H1 (cell line): ENCODE measurements around the gene AQP2. TPM values are rescaled to one million over a fixed set of nuclear protein-coding genes. Genes with fewer than 3 reads are reported as not detected.

Experiments
- CTCF ChIA-PET: fragments of 300-600 bp; sonication (Branson Sonifier 250); formaldehyde crosslinking; loops from one replicate; lab custom pipeline; 2021; ENCODE audit not compliant: partially characterized antibody; lab: Charles Lee
- POLR2A ChIA-PET: fragments of 300-600 bp; sonication (Branson Sonifier 250); formaldehyde crosslinking; loops from one replicate; lab custom pipeline; 2021; ENCODE audit warnings: inconsistent platforms; ENCODE audit not compliant: partially characterized antibody; lab: Charles Lee
- DNase-seq, 2 experiments: peaks; one replicate each; pipeline versions ENCODE4 v3.0.0 to v3.0.0-alpha.2; 2010 to 2022; ENCODE audit warnings: low spot score in 2 of 2, low read depth in 1 of 2, mixed read lengths in 1 of 2
- FAIRE-seq: peaks from 2 replicates; lab custom pipeline; 2011; peaks lifted over from hg19 to GRCh38; lab: Jason Lieb, UNC
- H2AFZ ChIP-seq: 2 replicates; pipeline ENCODE4 v1.8.1; 2012; ENCODE audit warnings: low read length, inconsistent platforms
- H2AK5ac ChIP-seq: 2 replicates; pipeline ENCODE4 v1.6.1; 2013; ENCODE audit warnings: low read depth, low read length
- H2BK120ac ChIP-seq: replicated peaks from 2 replicates; pipeline ENCODE3; 2013; ENCODE audit warnings: low read depth, low read length, inconsistent platforms
- H2BK12ac ChIP-seq: 2 replicates; pipeline ENCODE4 v1.6.1; 2013; ENCODE audit warnings: low read depth, low read length
- H2BK15ac ChIP-seq: 2 replicates; pipeline ENCODE4 v1.6.1; 2013; ENCODE audit warnings: low read length
- H2BK20ac ChIP-seq: 2 replicates; pipeline ENCODE4 v1.6.1; 2013; ENCODE audit warnings: low read length
- H2BK5ac ChIP-seq: 2 replicates; pipeline ENCODE4 v1.6.1; 2013; ENCODE audit warnings: low read depth, low read length
- H3K14ac ChIP-seq: 2 replicates; pipeline ENCODE4 v1.6.1; 2013; ENCODE audit warnings: inconsistent platforms; ENCODE audit not compliant: insufficient read length
- H3K18ac ChIP-seq: 2 replicates; pipeline ENCODE4 v1.6.1; 2013; ENCODE audit warnings: low read length; ENCODE audit errors: extremely low read depth
- H3K23ac ChIP-seq: 2 replicates; pipeline ENCODE4 v1.6.1; 2013; ENCODE audit warnings: inconsistent platforms; ENCODE audit not compliant: insufficient read length
- H3K23me2 ChIP-seq: 2 replicates; pipeline ENCODE4 v1.6.1; 2013; ENCODE audit warnings: low read depth, low read length
- H3K27ac ChIP-seq: 2 replicates; pipeline ENCODE4 v1.6.1; 2011; ENCODE audit warnings: low read depth, low read length, inconsistent platforms
- H3K27me3 ChIP-seq, 4 experiments: replicated peaks in 1 of 4; 1 replicate in 1 of 4; 2 replicates in 3 of 4; pipeline versions ENCODE4 v1.6.1 to v1.8.1; 2011 to 2013; ENCODE audit warnings: low read length in 3 of 4, mild to moderate bottlenecking in 3 of 4, inconsistent platforms in 2 of 4, mixed read lengths in 2 of 4, moderate library complexity in 1 of 4; ENCODE audit not compliant: control insufficient read depth in 3 of 4, insufficient read depth in 3 of 4; ENCODE audit errors: extremely low read depth in 1 of 4
- H3K36me3 ChIP-seq, 4 experiments: 2 replicates each; pipeline versions ENCODE4 v1.6.1 to v1.8.1; 2011 to 2013; ENCODE audit warnings: mild to moderate bottlenecking in 4 of 4, low read length in 3 of 4, moderate library complexity in 2 of 4, control low read depth in 1 of 4, inconsistent platforms in 1 of 4; ENCODE audit not compliant: insufficient read depth in 4 of 4, control insufficient read depth in 2 of 4
- H3K4ac ChIP-seq: replicated peaks from 2 replicates; pipeline ENCODE3; 2013; ENCODE audit warnings: low read length, low read depth, mixed read lengths, inconsistent platforms; ENCODE audit not compliant: insufficient read length
- H3K4me1 ChIP-seq, 4 experiments: replicated peaks in 1 of 4; 1 replicate in 1 of 4; 2 replicates in 3 of 4; pipeline versions ENCODE4 v1.6.1 to v1.8.1; 2011 to 2013; ENCODE audit warnings: low read length in 3 of 4, inconsistent platforms in 2 of 4, mixed read lengths in 1 of 4; ENCODE audit not compliant: insufficient read depth in 4 of 4, control insufficient read depth in 3 of 4
- H3K4me2 ChIP-seq, 2 experiments: 2 replicates each; pipeline versions ENCODE4 v1.6.1 to v1.8.1; 2011 to 2013; ENCODE audit warnings: low read depth in 2 of 2, low read length in 2 of 2, control low read depth in 1 of 2, inconsistent platforms in 1 of 2, mild to moderate bottlenecking in 1 of 2; ENCODE audit not compliant: insufficient read depth in 1 of 2
- H3K4me3 ChIP-seq, 4 experiments: fragments of 200-600, 300-600 bp in 1 of 4; sonication (generic), shearing (Covaris generic), sonication (Bioruptor Twin) in 1 of 4; 2 replicates each; pipeline versions ENCODE4 v1.5.1 to v1.8.1; 2011 to 2016; ENCODE audit warnings: low read length in 4 of 4, low read depth in 3 of 4, control low read depth in 2 of 4, inconsistent platforms in 2 of 4, mild to moderate bottlenecking in 2 of 4, mixed read lengths in 1 of 4, moderate library complexity in 1 of 4; ENCODE audit not compliant: insufficient read depth in 2 of 4; ENCODE audit errors: extremely low read depth in 1 of 4
- H3K56ac ChIP-seq: replicated peaks from 2 replicates; pipeline ENCODE3; 2013; ENCODE audit warnings: low read depth, mild to moderate bottlenecking, mixed read lengths, low read length, inconsistent platforms; ENCODE audit not compliant: insufficient read length
- H3K79me1 ChIP-seq: 2 replicates; pipeline ENCODE4 v1.6.1; 2013; ENCODE audit warnings: low read depth, low read length, control low read depth
- H3K79me2 ChIP-seq, 2 experiments: 2 replicates each; pipeline versions ENCODE4 v1.6.1 to v1.8.1; 2012 to 2013; ENCODE audit warnings: low read length in 2 of 2, mild to moderate bottlenecking in 2 of 2, inconsistent platforms in 1 of 2; ENCODE audit not compliant: insufficient read depth in 2 of 2, control insufficient read depth in 1 of 2
- H3K9ac ChIP-seq, 4 experiments: replicated peaks in 1 of 4; 1 replicate in 1 of 4; 2 replicates in 3 of 4; pipeline versions ENCODE4 v1.6.1 to v1.8.1; 2011 to 2013; ENCODE audit warnings: low read depth in 3 of 4, low read length in 3 of 4, control low read depth in 2 of 4, mild to moderate bottlenecking in 2 of 4, moderate library complexity in 2 of 4, inconsistent platforms in 1 of 4; ENCODE audit errors: extremely low read depth in 1 of 4
- H3K9me3 ChIP-seq, 2 experiments: 2 replicates each; pipeline versions ENCODE4 v1.6.1 to v1.8.1; 2012 to 2013; ENCODE audit warnings: mild to moderate bottlenecking in 2 of 2, moderate library complexity in 2 of 2, control low read depth in 1 of 2, inconsistent platforms in 1 of 2, low read depth in 1 of 2, low read length in 1 of 2, mixed read lengths in 1 of 2; ENCODE audit not compliant: insufficient read depth in 2 of 2
- H4K20me1 ChIP-seq, 2 experiments: replicated peaks in 1 of 2; 2 replicates each; pipeline versions ENCODE3 to v1.8.1; 2011 to 2013; ENCODE audit warnings: inconsistent platforms in 2 of 2, low read length in 2 of 2, mild to moderate bottlenecking in 1 of 2; ENCODE audit not compliant: insufficient read depth in 2 of 2, control insufficient read depth in 1 of 2
- H4K5ac ChIP-seq: 2 replicates; pipeline ENCODE4 v1.6.1; 2013; ENCODE audit warnings: low read length, low read depth, mixed read lengths, inconsistent platforms; ENCODE audit not compliant: insufficient read length
- H4K8ac ChIP-seq: 2 replicates; pipeline ENCODE4 v1.8.0; 2013; ENCODE audit warnings: mild to moderate bottlenecking, moderate library complexity, low read length, inconsistent platforms; ENCODE audit not compliant: insufficient read depth; ENCODE audit errors: extremely low read depth
- H4K91ac ChIP-seq: replicated peaks from 2 replicates; pipeline ENCODE3; 2013; ENCODE audit warnings: low read length, mixed read lengths, inconsistent platforms; ENCODE audit not compliant: insufficient read length
- BACH1 ChIP-seq: IDR thresholded peaks from 2 replicates; pipeline ENCODE4 v1.6.1; 2012; ENCODE audit warnings: low read length, improper control_type of control experiment
- KDM1A ChIP-seq: fragments of 200-600, 300-600 bp; sonication (generic); IDR thresholded peaks from 2 replicates; pipeline ENCODE4 v1.7.1; 2016; ENCODE audit warnings: mild to moderate bottlenecking, low read length, borderline replicate concordance
- POLR2AphosphoS5 ChIP-seq: IDR thresholded peaks from 2 replicates; pipeline ENCODE4 v1.6.1; 2011; ENCODE audit warnings: low read depth, low read length
- RBBP5 ChIP-seq: IDR thresholded peaks from 2 replicates; pipeline ENCODE4 v1.7.1; 2012; ENCODE audit warnings: low read depth, mild to moderate bottlenecking, inconsistent platforms, low read length, moderate library complexity, borderline replicate concordance
- RNF2 ChIP-seq: fragments of 200-900, 300-1000 bp; sonication (generic); IDR thresholded peaks from 2 replicates; pipeline ENCODE4 v1.7.1; 2016; ENCODE audit warnings: borderline replicate concordance, low read depth, mild to moderate bottlenecking, antibody characterized with exemption, low read length; ENCODE audit not compliant: poor library complexity, severe bottlenecking; ENCODE audit errors: missing control alignments
- RXRA ChIP-seq: IDR thresholded peaks from 2 replicates; pipeline ENCODE4 v1.6.1; 2011; ENCODE audit warnings: low read depth, mild to moderate bottlenecking, low read length, moderate library complexity; ENCODE audit not compliant: insufficient read depth
- SP4 ChIP-seq: IDR thresholded peaks from 2 replicates; pipeline ENCODE4 v1.6.1; 2012; ENCODE audit warnings: low read length, inconsistent platforms
- TCF12 ChIP-seq: IDR thresholded peaks from 2 replicates; pipeline ENCODE4 v1.6.1; 2011; ENCODE audit warnings: low read depth, mild to moderate bottlenecking, low read length
- YY1 ChIP-seq: IDR thresholded peaks from 2 replicates; pipeline ENCODE4 v1.6.1; 2011; ENCODE audit warnings: low read depth, mild to moderate bottlenecking, low read length
- WGBS, 2 experiments: shearing (Covaris generic) in 1 of 2; methylation state at CpG; one replicate each; pipeline versions ENCODE4 v1.1.6 to v1.1.7; 2013 to 2015; ENCODE audit warnings: low lambda C conversion rate in 2 of 2, mixed read lengths in 2 of 2, inconsistent platforms in 1 of 2, low coverage in 1 of 2, missing lambda C conversion rate in 1 of 2; ENCODE audit not compliant: insufficient replicate concordance in 2 of 2, insufficient coverage in 1 of 2, insufficient read length in 1 of 2; ENCODE audit errors: extremely low coverage in 1 of 2, missing lambda C conversion rate in 1 of 2; 5-methylcytosine and 5-hydroxymethylcytosine counted together
- polyA plus RNA-seq, 7 experiments: library from polyadenylated mRNA; depleted of rRNA in 3 of 7; stranded (reverse) in 5 of 7; unstranded in 2 of 7; fragments of >200 nt in 5 of 7; fragments of 200-250 nt in 2 of 7; gene quantifications; 1 replicate in 5 of 7; 2 replicates in 1 of 7; 4 replicates in 1 of 7; pipeline versions ENCODE4 v1.2.1 to v1.2.3, GENCODE V29; 2011 to 2013; ENCODE audit warnings: missing spikeins in 2 of 7, mixed read lengths in 2 of 7
- total RNA-seq: library from RNA; stranded (reverse); fragmentation: NEBNext Ultra II Directional; extraction: Animal tissue kit (Norgen Biotek cat#: 25700); gene quantifications from 2 replicates; pipeline ENCODE4 v1.2.1, GENCODE V29; 2021
- TF ChIP-seq, protein P1 (sequence below): IDR thresholded peaks from 2 replicates; pipeline ENCODE4 v1.6.1; 2012; ENCODE audit warnings: inconsistent platforms

AQP2 gene
- total and polyA plus RNA-seq, 2 of the 8 experiments (the other 6 are each of a cell fraction or from before 2014, with no cell fraction given), result not detected

DNA sequence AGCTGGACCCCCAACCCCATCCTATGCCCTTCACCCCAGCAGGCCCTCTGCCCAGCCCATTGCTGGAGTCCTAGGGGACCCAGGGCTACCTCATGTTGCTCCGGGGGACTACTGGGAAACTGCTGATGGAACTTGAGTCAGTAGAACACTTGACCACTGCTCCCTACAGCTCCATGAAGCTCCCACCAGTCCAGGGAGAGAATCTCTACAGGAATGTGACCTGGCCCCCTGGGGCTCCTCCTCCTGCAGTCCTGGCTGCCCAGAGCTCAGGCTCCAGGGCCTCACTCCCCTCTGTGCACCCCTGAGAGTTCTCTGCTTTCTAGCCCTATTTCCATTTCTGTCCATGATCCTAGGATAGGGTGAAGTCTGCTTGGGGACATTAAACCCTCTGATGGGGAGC is 10.8 kb upstream of the AQP2 start:
- ChIA-PET CTCF (interaction anchor here (0.6 to 5.1 kb wide), 15 partner anchors 10 to 170 kb away, joined by 3 to 37 read pairs (median 3); partner anchors contain the start of genes AQP2 and BCDIN3D), POLR2A (interaction anchor here (0.8 to 1.5 kb wide), 2 partner anchors 145 to 298 kb away, joined by 3 to 5 read pairs; partner anchors contain the start of gene SMARCD1)
- Histone ChIP-seq H4K5ac (no peak overlapping the region), H3K36me3 (no peaks in the 10 kb centered on the region), H3K18ac (no peak overlapping the region), H2AK5ac (no peak overlapping the region), H2BK120ac (no peak overlapping the region), H2BK5ac (no peak overlapping the region), H3K79me1 (no peaks in the 10 kb centered on the region), H3K79me2 (no peaks in the 10 kb centered on the region), H3K9me3 (no peaks in the 10 kb centered on the region), H4K20me1 (peaks cover 0 to 1% of the 10 kb centered on the region in 2 experiments), H3K4ac (no peak overlapping the region), H3K27me3 (peaks cover 0 to 3% (median 0%) of the 10 kb centered on the region in 4 experiments; a peak in 1 of 7 replicates), H3K23ac (no peak overlapping the region), H2BK20ac (no peak overlapping the region), H4K8ac (no peak overlapping the region), H2AFZ (no peak overlapping the region), H2BK15ac (no peak overlapping the region), H3K9ac (no peak overlapping the region), H2BK12ac (no peak overlapping the region), H3K56ac (no peak overlapping the region), H3K4me1 (peaks cover 0 to 12% (median 2%) of the 10 kb centered on the region in 4 experiments; a peak in 3 of 7 replicates), H3K4me2 (no peak overlapping the region), H4K91ac (no peak overlapping the region), H3K14ac (no peak overlapping the region), H3K27ac (no peak overlapping the region), H3K4me3 (no peak overlapping the region), H3K23me2 (no peaks in the 10 kb centered on the region)
- 86% methylated on average over 1 of the region's 1 CpG; no CpG with 5 or more reads in 1 of the 2 experiments for WGBS, 2 experiments
- DNase-seq (no peak), FAIRE-seq (no peak)
- TF ChIP-seq SP4 (no peak), TCF12 (no peak), POLR2AphosphoS5 (no peak), RBBP5 (no peak), RXRA (no peak), RNF2 (no peak), KDM1A (no peak), YY1 (no peak), BACH1 (no peak)
- TF ChIP-seq, protein P1, sequence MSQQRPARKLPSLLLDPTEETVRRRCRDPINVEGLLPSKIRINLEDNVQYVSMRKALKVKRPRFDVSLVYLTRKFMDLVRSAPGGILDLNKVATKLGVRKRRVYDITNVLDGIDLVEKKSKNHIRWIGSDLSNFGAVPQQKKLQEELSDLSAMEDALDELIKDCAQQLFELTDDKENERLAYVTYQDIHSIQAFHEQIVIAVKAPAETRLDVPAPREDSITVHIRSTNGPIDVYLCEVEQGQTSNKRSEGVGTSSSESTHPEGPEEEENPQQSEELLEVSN, result no peak
